ENCODE data around the gene LETMD1.
"Not testable (repeated sequence)": the region's sequence is repeated elsewhere in the genome, so short reads cannot be mapped to it uniquely, and the experiment has no call there.

LETMD1 gene

GRCh38 chr12:51075390-51075789, 27.3 kb downstream of the LETMD1 start:
- no peak for TF ChIP-seq CTCF (conservative IDR thresholded peaks at IDR 0.05; ENCODE audit: low read length)
- no peak for DNase-seq (ENCODE audit: low read depth)
- no peak overlapping the region for H3K4me3 ChIP-seq (ENCODE audit: low read length)

- no peak for DNase-seq (ENCODE audit: low read depth)
- TF ChIP-seq CTCF (conservative IDR thresholded peaks at IDR 0.05; ENCODE audit: low read length): no peak
- no peak overlapping the region for H3K4me3 ChIP-seq (ENCODE audit: low read length)
Measured at GRCh38 chr12:51076236-51076930, 28.3 kb downstream of the LETMD1 start.

- H3K4me3 ChIP-seq (ENCODE audit: low read length): no peak overlapping the region
- no peak for TF ChIP-seq CTCF (conservative IDR thresholded peaks at IDR 0.05; ENCODE audit: low read length)
- DNase-seq (ENCODE audit: low read depth): peak; percentile 36
Measured at GRCh38 chr12:51077930-51078329, 29.8 kb downstream of the LETMD1 start.

- H3K4me3 ChIP-seq (ENCODE audit: low read length); DNase-seq (ENCODE audit: low read depth): not testable (repeated sequence)
Measured at GRCh38 chr12:51078346-51078745, 30.2 kb downstream of the LETMD1 start.

GRCh38 chr12:51078866-51079265, 30.7 kb downstream of the LETMD1 start:
- DNase-seq (ENCODE audit: low read depth); H3K4me3 ChIP-seq (ENCODE audit: low read length): not testable (repeated sequence)

GRCh38 chr12:51080136-51080535, 32.0 kb downstream of the LETMD1 start:
- no peak for DNase-seq (ENCODE audit: low read depth)
- no peak for TF ChIP-seq CTCF (conservative IDR thresholded peaks at IDR 0.05; ENCODE audit: low read length)
- no peak overlapping the region for H3K4me3 ChIP-seq (ENCODE audit: low read length)

- TF ChIP-seq CTCF (conservative IDR thresholded peaks at IDR 0.05; ENCODE audit: low read length): no peak
- no peak for DNase-seq (ENCODE audit: low read depth)
- H3K4me3 ChIP-seq (ENCODE audit: low read length): no peak overlapping the region
Measured at GRCh38 chr12:51081421-51081820, 33.3 kb downstream of the LETMD1 start.

GRCh38 chr12:51082561-51083125, 34.5 kb downstream of the LETMD1 start:
- TF ChIP-seq CTCF (conservative IDR thresholded peaks at IDR 0.05; ENCODE audit: low read length): no peak
- peak overlapping the region; percentile 70 for H3K4me3 ChIP-seq (ENCODE audit: low read length)
- DNase-seq (ENCODE audit: low read depth): peak; percentile 27
